Astrocyte (in vitro differentiated cells and primary cell): ENCODE results near the gene TSLP. TPM values are rescaled to one million over a fixed set of nuclear protein-coding genes. Genes with fewer than 3 reads are reported as not detected.

Source experiments
- DNase-seq: peaks from one replicate; pipeline ENCODE4 v3.0.0-alpha.2; 2010; ENCODE audit warnings: low read depth
- FAIRE-seq: peaks from 2 replicates; lab custom pipeline; 2011; peaks lifted over from hg19 to GRCh38; lab: Jason Lieb, UNC
- H2AFZ ChIP-seq: 2 replicates; pipeline ENCODE4 v1.6.0; 2012; ENCODE audit warnings: low read depth, low read length, inconsistent platforms
- H3K27ac ChIP-seq: 2 replicates; pipeline ENCODE4 v1.5.1; 2011; ENCODE audit warnings: low read depth, low read length, inconsistent platforms
- H3K27me3 ChIP-seq: 2 replicates; pipeline ENCODE4 v1.6.0; 2011; ENCODE audit warnings: low read length, inconsistent platforms; ENCODE audit not compliant: insufficient read depth
- H3K36me3 ChIP-seq: 2 replicates; pipeline ENCODE4 v1.5.1; 2011; ENCODE audit warnings: low read length, inconsistent platforms; ENCODE audit not compliant: insufficient read depth
- H3K4me1 ChIP-seq: 2 replicates; pipeline ENCODE4 v1.5.1; 2011; ENCODE audit warnings: low read length, inconsistent platforms; ENCODE audit not compliant: insufficient read depth
- H3K4me2 ChIP-seq: 2 replicates; pipeline ENCODE4 v1.6.0; 2012; ENCODE audit warnings: low read length, inconsistent platforms
- H3K4me3 ChIP-seq: 2 replicates; pipeline ENCODE4 v1.5.1; 2011; ENCODE audit warnings: low read depth, mild to moderate bottlenecking, low read length, inconsistent platforms; ENCODE audit not compliant: insufficient read depth
- H3K79me2 ChIP-seq: 2 replicates; pipeline ENCODE4 v1.6.0; 2012; ENCODE audit warnings: mild to moderate bottlenecking, low read length, inconsistent platforms; ENCODE audit not compliant: insufficient read depth
- H3K9ac ChIP-seq: 2 replicates; pipeline ENCODE4 v1.6.0; 2012; ENCODE audit warnings: mild to moderate bottlenecking, low read length, inconsistent platforms
- H3K9me3 ChIP-seq: 2 replicates; pipeline ENCODE4 v1.5.1; 2012; ENCODE audit warnings: low read depth, mild to moderate bottlenecking, low read length, inconsistent platforms; ENCODE audit not compliant: insufficient read depth
- H4K20me1 ChIP-seq: 2 replicates; pipeline ENCODE4 v1.6.0; 2012; ENCODE audit warnings: low read length, inconsistent platforms; ENCODE audit not compliant: insufficient read depth
- H3K27ac Mint-ChIP-seq: one replicate; pipeline ENCODE4 v1.8.0; 2021; ENCODE audit warnings: mild to moderate bottlenecking, mixed read lengths; ENCODE audit not compliant: unreplicated experiment
- H3K27me3 Mint-ChIP-seq: one replicate; pipeline ENCODE4 v1.8.0; 2021; ENCODE audit warnings: low read depth, mixed read lengths; ENCODE audit not compliant: unreplicated experiment
- H3K36me3 Mint-ChIP-seq: one replicate; pipeline ENCODE4 v1.8.0; 2021; ENCODE audit warnings: low read depth, mixed read lengths; ENCODE audit not compliant: unreplicated experiment
- H3K4me1 Mint-ChIP-seq: one replicate; pipeline ENCODE4 v1.8.0; 2021; ENCODE audit warnings: low read depth, mixed read lengths; ENCODE audit not compliant: unreplicated experiment
- H3K4me3 Mint-ChIP-seq: one replicate; pipeline ENCODE4 v1.8.0; 2021; ENCODE audit warnings: mild to moderate bottlenecking, moderate library complexity, mixed read lengths; ENCODE audit not compliant: unreplicated experiment
- H3K9me3 Mint-ChIP-seq: one replicate; pipeline ENCODE4 v1.8.0; 2021; ENCODE audit warnings: mild to moderate bottlenecking, mixed read lengths; ENCODE audit not compliant: unreplicated experiment
- CTCF ChIP-seq: IDR thresholded peaks from 2 replicates; pipeline ENCODE4 v1.5.1; 2011; ENCODE audit warnings: low read depth, mild to moderate bottlenecking, inconsistent platforms, low read length, moderate library complexity; ENCODE audit not compliant: insufficient read depth
- EZH2 ChIP-seq: IDR thresholded peaks from 2 replicates; pipeline ENCODE4 v1.6.1; 2012; ENCODE audit warnings: mild to moderate bottlenecking, low read length, inconsistent platforms; ENCODE audit not compliant: insufficient read depth
- total RNA-seq: library from RNA; stranded (reverse); gene quantifications from 2 replicates; pipeline ENCODE4 v1.2.1, GENCODE V29; 2021

Gene TSLP
- total RNA-seq, 1 donor from 2014 or later: 0.14 TPM

- DNase-seq (no peak), FAIRE-seq (no peak)
- no peak overlapping the region for H3K4me3 ChIP-seq
- TF ChIP-seq EZH2 (no peak), CTCF (no peak)
- H2AFZ ChIP-seq: no peak overlapping the region
- H3K36me3 Mint-ChIP-seq: peaks cover 5% of the 10 kb centered on the region
- H3K9ac ChIP-seq: no peak overlapping the region
- no peaks in the 10 kb centered on the region for H3K4me1 ChIP-seq
- no peaks in the 10 kb centered on the region for H3K27me3 Mint-ChIP-seq
- peaks cover 39% of the 10 kb centered on the region for H3K36me3 ChIP-seq
- H3K4me3 Mint-ChIP-seq: no peak overlapping the region
- no peak overlapping the region for H3K27ac Mint-ChIP-seq
- no peak overlapping the region for H3K4me2 ChIP-seq
- H3K4me1 Mint-ChIP-seq: peaks cover 10% of the 10 kb centered on the region
- no peaks in the 10 kb centered on the region for H3K9me3 ChIP-seq
- H3K9me3 Mint-ChIP-seq: no peaks in the 10 kb centered on the region
- H3K27me3 ChIP-seq: no peaks in the 10 kb centered on the region
- no peak overlapping the region for H3K27ac ChIP-seq
- H4K20me1 ChIP-seq: no peaks in the 10 kb centered on the region
- peaks cover 9% of the 10 kb centered on the region for H3K79me2 ChIP-seq
Observed at GRCh38 chr5:111119856-111120255, 48.3 kb downstream of the TSLP start.

GRCh38 chr5:111120911-111121310 is 49.4 kb downstream of the TSLP start:
- H4K20me1 ChIP-seq: no peaks in the 10 kb centered on the region
- no peaks in the 10 kb centered on the region for H3K4me1 ChIP-seq
- H3K27ac ChIP-seq: no peak overlapping the region
- H3K4me1 Mint-ChIP-seq: peaks cover 10% of the 10 kb centered on the region
- DNase-seq: no peak
- peaks cover 5% of the 10 kb centered on the region for H3K79me2 ChIP-seq
- no peaks in the 10 kb centered on the region for H3K9me3 Mint-ChIP-seq
- H3K27me3 ChIP-seq: no peaks in the 10 kb centered on the region
- peaks cover 5% of the 10 kb centered on the region for H3K36me3 Mint-ChIP-seq
- no peaks in the 10 kb centered on the region for H3K27me3 Mint-ChIP-seq
- no peak for TF ChIP-seq CTCF
- TF ChIP-seq EZH2: no peak
- peaks cover 42% of the 10 kb centered on the region for H3K36me3 ChIP-seq
- H3K4me2 ChIP-seq: no peak overlapping the region
- H3K9me3 ChIP-seq: no peaks in the 10 kb centered on the region
- H2AFZ ChIP-seq: no peak overlapping the region
- FAIRE-seq: no peak
- no peak overlapping the region for H3K27ac Mint-ChIP-seq
- no peak overlapping the region for H3K9ac ChIP-seq
- H3K4me3 Mint-ChIP-seq: no peak overlapping the region
- no peak overlapping the region for H3K4me3 ChIP-seq

GRCh38 chr5:111121926-111122325 is 50.4 kb downstream of the TSLP start:
- DNase-seq (no peak), FAIRE-seq (no peak)
- Histone ChIP-seq H3K36me3 (peaks cover 48% of the 10 kb centered on the region), H3K27me3 (no peaks in the 10 kb centered on the region), H3K9ac (no peak overlapping the region), H3K4me3 (no peak overlapping the region), H2AFZ (no peak overlapping the region), H4K20me1 (no peaks in the 10 kb centered on the region), H3K27ac (no peak overlapping the region), H3K79me2 (peaks cover 5% of the 10 kb centered on the region), H3K4me2 (no peak overlapping the region), H3K9me3 (no peaks in the 10 kb centered on the region), H3K4me1 (no peaks in the 10 kb centered on the region)
- Mint-ChIP-seq H3K27ac (no peak overlapping the region), H3K36me3 (peaks cover 5% of the 10 kb centered on the region), H3K9me3 (no peaks in the 10 kb centered on the region), H3K4me3 (no peak overlapping the region), H3K4me1 (peaks cover 16% of the 10 kb centered on the region), H3K27me3 (no peaks in the 10 kb centered on the region)
- TF ChIP-seq CTCF (no peak), EZH2 (no peak)
